ENCODE data around the gene NAT16. TPM values are rescaled to one million over a fixed set of nuclear protein-coding genes. Genes with fewer than 3 reads are reported as not detected.

NAT16 gene
- total and polyA plus RNA-seq, 9 of the 15 experiments (the other 6 are each of a cell fraction or from before 2014, with no cell fraction given) = 0.04 TPM; not detected in 8

GRCh38 chr7:101217388-101218235 is 37.5 kb upstream of the NAT16 start, which contains the start of the genes PLOD3 and ZNHIT1:
Gene PLOD3, minus strand, starts transcription at chr7:101217581. Its CDS starts 307 bp downstream, at chr7:101217274.
Gene ZNHIT1, plus strand, starts transcription at chr7:101218165. Its CDS starts 31 bp downstream, at chr7:101218196.
- WGBS (ENCODE audit: insufficient coverage, low coverage, missing lambda C conversion rate) = under 1% methylated on average over 34 of the region's 57 CpGs
- H3K9ac ChIP-seq (ENCODE audit: insufficient read depth in 1 of 2, low read depth in 2 of 2, low read length in 2 of 2) = peak within 1 kb of the TSS; percentile 88 to 92
- ChIA-PET CTCF (ENCODE audit: low intra/inter-chr PET ratio) (interaction anchor here (0.6 to 1.0 kb wide), 3 partner anchors 25 to 604 kb away, joined by 3 read pairs; no protein-coding TSS in a partner anchor), POLR2A (interaction anchor here (0.5 to 2.4 kb wide), 18 partner anchors 10 to 122 kb away, joined by 3 to 19 read pairs (median 4); partner anchors contain the start of gene CLDN15)
- intact Hi-C loops (cut with micrococcal nuclease) = loop anchor here (1.0 kb wide), 1 partner anchor 25 kb away; no protein-coding TSS in a partner anchor
- peaks cover 22 to 42% of the 10 kb centered on the region in 2 experiments for H3K4me1 ChIP-seq (replicated peaks in 1 of 2; ENCODE audit: control insufficient read depth in 2 of 2, insufficient read depth in 2 of 2, low read length in 2 of 2)
- peak within 1 kb of the TSS; percentile 67 for H3K4me3 ChIP-seq
- no peaks in the 10 kb centered on the region for H3K27me3 ChIP-seq (ENCODE audit: control insufficient read depth in 2 of 2, insufficient read depth in 2 of 2, low read length in 2 of 2)
- peak within 1 kb of the TSS; percentile 96 for H3K4me2 ChIP-seq (ENCODE audit: insufficient read depth, low read length)
- FAIRE-seq (peak; percentile 99), ATAC-seq (peak; percentile 94), DNase-seq (ENCODE audit: extremely low read depth in 1 of 4, low spot score in 3 of 4) (peak; percentile 98 to 100 (median 99))
- no peaks in the 10 kb centered on the region for H4K20me1 ChIP-seq (replicated peaks; ENCODE audit: control insufficient read depth, insufficient read depth, low read length)
- peak within 1 kb of the TSS; percentile 97 for H2AFZ ChIP-seq (ENCODE audit: low read depth, low read length)
- no peaks in the 10 kb centered on the region for H3K9me3 ChIP-seq (replicated peaks; ENCODE audit: control insufficient read depth, insufficient read depth, low read depth, low read length)
- no TSS peak for BruUV-seq (replicated peaks)
- in situ Hi-C loops (cut with MboI) = no loop called here
- H3K36me3 ChIP-seq (ENCODE audit: control insufficient read depth, insufficient read depth, low read length) = peaks cover 35% of the 10 kb centered on the region; the same call in 2 of the 3 replicates
- peaks cover 9% of the 10 kb centered on the region for H3K9me1 ChIP-seq (ENCODE audit: control insufficient read depth, insufficient read depth, low read length)
- peak within 1 kb of the TSS; percentile 95 for H3K27ac ChIP-seq (ENCODE audit: extremely low read depth, low read depth, low read length)
- H3K79me2 ChIP-seq (ENCODE audit: control insufficient read depth, insufficient read depth, low read length) = peaks cover 46% of the 10 kb centered on the region
- TF ChIP-seq NBN (IDR thresholded peaks at IDR 0.05; ENCODE audit: low read depth) (0 out of 2 replicates have a peak, but pooled peaks have one; percentile 27), XRCC5 (IDR thresholded peaks at IDR 0.05; ENCODE audit: low read depth, low read length) (no peak), SMARCA4 (IDR thresholded peaks at IDR 0.05) (no peak; the same call in 1 of the 2 replicates), CBFA2T3 (IDR thresholded peaks at IDR 0.05) (peak; percentile 36; the same call in 1 of the 2 replicates), BCLAF1 (IDR thresholded peaks at IDR 0.05; ENCODE audit: borderline replicate concordance in 1 of 2, control insufficient read depth in 1 of 2, low read depth in 2 of 2, low read length in 1 of 2) (no peak), CCNT2 (IDR thresholded peaks at IDR 0.05; ENCODE audit: borderline replicate concordance, extremely low read depth, insufficient read length, low read depth, low read length) (peak; percentile 77), MBD2 (IDR thresholded peaks at IDR 0.05; ENCODE audit: borderline replicate concordance, low read depth) (peak; percentile 47), GATAD2B (IDR thresholded peaks at IDR 0.05; ENCODE audit: borderline replicate concordance) (0 out of 2 replicates have a peak, but pooled peaks have one; percentile 12), ZNF778 (CRISPR knock-in tag; IDR thresholded peaks at IDR 0.05) (no peak), HCFC1 (IDR thresholded peaks at IDR 0.05; ENCODE audit: low read depth, low read length) (peak; percentile 91), MNT (conservative IDR thresholded peaks at IDR 0.05) (peak; percentile 78 to 91), ZNF175 (CRISPR knock-in tag; IDR thresholded peaks at IDR 0.05; ENCODE audit: low read depth) (no peak), ZHX1 (conservative IDR thresholded peaks at IDR 0.05; ENCODE audit: low read length) (0 out of 2 replicates have a peak, but pooled peaks have one; percentile 21)
